Astrocyte (in vitro differentiated cells and primary cell): ENCODE data around the gene DGKI. TPM values are rescaled to one million over a fixed set of nuclear protein-coding genes. Genes with fewer than 3 reads are reported as not detected.
A peak's percentile ranks its signal among the peaks of the same experiment; 100 is the strongest.
"Not testable (repeated sequence)": the region's sequence is repeated elsewhere in the genome, so short reads cannot be mapped to it uniquely, and the experiment has no call there.

Experiments used
- DNase-seq: peaks from one replicate; pipeline ENCODE4 v3.0.0-alpha.2; 2010; ENCODE audit warnings: low read depth
- FAIRE-seq: peaks from 2 replicates; lab custom pipeline; 2011; peaks lifted over from hg19 to GRCh38; lab: Jason Lieb, UNC
- H2AFZ ChIP-seq: 2 replicates; pipeline ENCODE4 v1.6.0; 2012; ENCODE audit warnings: low read depth, low read length, inconsistent platforms
- H3K27ac ChIP-seq: 2 replicates; pipeline ENCODE4 v1.5.1; 2011; ENCODE audit warnings: low read depth, low read length, inconsistent platforms
- H3K27me3 ChIP-seq: 2 replicates; pipeline ENCODE4 v1.6.0; 2011; ENCODE audit warnings: low read length, inconsistent platforms; ENCODE audit not compliant: insufficient read depth
- H3K36me3 ChIP-seq: 2 replicates; pipeline ENCODE4 v1.5.1; 2011; ENCODE audit warnings: low read length, inconsistent platforms; ENCODE audit not compliant: insufficient read depth
- H3K4me1 ChIP-seq: 2 replicates; pipeline ENCODE4 v1.5.1; 2011; ENCODE audit warnings: low read length, inconsistent platforms; ENCODE audit not compliant: insufficient read depth
- H3K4me2 ChIP-seq: 2 replicates; pipeline ENCODE4 v1.6.0; 2012; ENCODE audit warnings: low read length, inconsistent platforms
- H3K4me3 ChIP-seq: 2 replicates; pipeline ENCODE4 v1.5.1; 2011; ENCODE audit warnings: low read depth, mild to moderate bottlenecking, low read length, inconsistent platforms; ENCODE audit not compliant: insufficient read depth
- H3K79me2 ChIP-seq: 2 replicates; pipeline ENCODE4 v1.6.0; 2012; ENCODE audit warnings: mild to moderate bottlenecking, low read length, inconsistent platforms; ENCODE audit not compliant: insufficient read depth
- H3K9ac ChIP-seq: 2 replicates; pipeline ENCODE4 v1.6.0; 2012; ENCODE audit warnings: mild to moderate bottlenecking, low read length, inconsistent platforms
- H3K9me3 ChIP-seq: 2 replicates; pipeline ENCODE4 v1.5.1; 2012; ENCODE audit warnings: low read depth, mild to moderate bottlenecking, low read length, inconsistent platforms; ENCODE audit not compliant: insufficient read depth
- H4K20me1 ChIP-seq: 2 replicates; pipeline ENCODE4 v1.6.0; 2012; ENCODE audit warnings: low read length, inconsistent platforms; ENCODE audit not compliant: insufficient read depth
- H3K27ac Mint-ChIP-seq: one replicate; pipeline ENCODE4 v1.8.0; 2021; ENCODE audit warnings: mild to moderate bottlenecking, mixed read lengths; ENCODE audit not compliant: unreplicated experiment
- H3K27me3 Mint-ChIP-seq: one replicate; pipeline ENCODE4 v1.8.0; 2021; ENCODE audit warnings: low read depth, mixed read lengths; ENCODE audit not compliant: unreplicated experiment
- H3K36me3 Mint-ChIP-seq: one replicate; pipeline ENCODE4 v1.8.0; 2021; ENCODE audit warnings: low read depth, mixed read lengths; ENCODE audit not compliant: unreplicated experiment
- H3K4me1 Mint-ChIP-seq: one replicate; pipeline ENCODE4 v1.8.0; 2021; ENCODE audit warnings: low read depth, mixed read lengths; ENCODE audit not compliant: unreplicated experiment
- H3K4me3 Mint-ChIP-seq: one replicate; pipeline ENCODE4 v1.8.0; 2021; ENCODE audit warnings: mild to moderate bottlenecking, moderate library complexity, mixed read lengths; ENCODE audit not compliant: unreplicated experiment
- H3K9me3 Mint-ChIP-seq: one replicate; pipeline ENCODE4 v1.8.0; 2021; ENCODE audit warnings: mild to moderate bottlenecking, mixed read lengths; ENCODE audit not compliant: unreplicated experiment
- EZH2 ChIP-seq: IDR thresholded peaks from 2 replicates; pipeline ENCODE4 v1.6.1; 2012; ENCODE audit warnings: mild to moderate bottlenecking, low read length, inconsistent platforms; ENCODE audit not compliant: insufficient read depth
- total RNA-seq: library from RNA; stranded (reverse); gene quantifications from 2 replicates; pipeline ENCODE4 v1.2.1, GENCODE V29; 2021
- TF ChIP-seq, protein P1 (sequence below): IDR thresholded peaks from 2 replicates; pipeline ENCODE4 v1.5.1; 2011; ENCODE audit warnings: low read depth, mild to moderate bottlenecking, inconsistent platforms, low read length, moderate library complexity; ENCODE audit not compliant: insufficient read depth

Gene DGKI
- total RNA-seq, 1 donor from 2014 or later, result 6.3 TPM

DNA sequence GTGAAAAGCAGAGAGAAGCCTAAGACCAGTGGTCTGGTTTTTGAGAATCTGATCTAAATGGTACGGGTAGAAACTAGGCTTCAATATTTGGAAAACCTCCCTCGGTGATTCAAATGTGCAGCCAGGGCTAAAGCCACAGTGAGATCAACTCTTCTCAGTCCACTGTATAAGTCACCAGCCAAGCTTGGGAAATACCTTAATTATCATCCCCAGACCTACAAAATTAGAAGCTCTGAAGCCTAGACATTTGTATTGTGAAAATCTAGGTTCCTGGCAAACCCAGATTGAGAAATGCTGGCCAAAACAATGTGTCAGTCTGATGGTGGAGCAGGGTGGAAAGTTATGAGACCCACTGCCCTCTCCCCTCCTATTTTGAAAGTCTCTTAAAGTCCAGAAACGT is 131.7 kb downstream of the DGKI start:
- no peak for DNase-seq
- FAIRE-seq, result no peak
- peaks cover 18% of the 10 kb centered on the region for H3K4me1 Mint-ChIP-seq
- H3K27ac Mint-ChIP-seq, result no peak overlapping the region
- no peak overlapping the region for H3K27ac ChIP-seq
- peak overlapping the region; percentile 10 for H3K4me2 ChIP-seq
- no peaks in the 10 kb centered on the region for H3K36me3 ChIP-seq
- no peak overlapping the region for H3K4me3 Mint-ChIP-seq
- H3K27me3 ChIP-seq, result no peaks in the 10 kb centered on the region
- H3K36me3 Mint-ChIP-seq, result peaks cover 5% of the 10 kb centered on the region
- H3K27me3 Mint-ChIP-seq, result no peaks in the 10 kb centered on the region
- H3K9me3 Mint-ChIP-seq, result no peaks in the 10 kb centered on the region
- H3K9ac ChIP-seq, result no peak overlapping the region
- H2AFZ ChIP-seq, result no peak overlapping the region
- no peak overlapping the region for H3K4me3 ChIP-seq
- no peak for TF ChIP-seq EZH2
- TF ChIP-seq, protein P1, sequence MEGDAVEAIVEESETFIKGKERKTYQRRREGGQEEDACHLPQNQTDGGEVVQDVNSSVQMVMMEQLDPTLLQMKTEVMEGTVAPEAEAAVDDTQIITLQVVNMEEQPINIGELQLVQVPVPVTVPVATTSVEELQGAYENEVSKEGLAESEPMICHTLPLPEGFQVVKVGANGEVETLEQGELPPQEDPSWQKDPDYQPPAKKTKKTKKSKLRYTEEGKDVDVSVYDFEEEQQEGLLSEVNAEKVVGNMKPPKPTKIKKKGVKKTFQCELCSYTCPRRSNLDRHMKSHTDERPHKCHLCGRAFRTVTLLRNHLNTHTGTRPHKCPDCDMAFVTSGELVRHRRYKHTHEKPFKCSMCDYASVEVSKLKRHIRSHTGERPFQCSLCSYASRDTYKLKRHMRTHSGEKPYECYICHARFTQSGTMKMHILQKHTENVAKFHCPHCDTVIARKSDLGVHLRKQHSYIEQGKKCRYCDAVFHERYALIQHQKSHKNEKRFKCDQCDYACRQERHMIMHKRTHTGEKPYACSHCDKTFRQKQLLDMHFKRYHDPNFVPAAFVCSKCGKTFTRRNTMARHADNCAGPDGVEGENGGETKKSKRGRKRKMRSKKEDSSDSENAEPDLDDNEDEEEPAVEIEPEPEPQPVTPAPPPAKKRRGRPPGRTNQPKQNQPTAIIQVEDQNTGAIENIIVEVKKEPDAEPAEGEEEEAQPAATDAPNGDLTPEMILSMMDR, result no peak
- H4K20me1 ChIP-seq, result no peaks in the 10 kb centered on the region
- H3K79me2 ChIP-seq, result no peaks in the 10 kb centered on the region
- no peaks in the 10 kb centered on the region for H3K9me3 ChIP-seq
- peaks cover 21% of the 10 kb centered on the region for H3K4me1 ChIP-seq

DNA sequence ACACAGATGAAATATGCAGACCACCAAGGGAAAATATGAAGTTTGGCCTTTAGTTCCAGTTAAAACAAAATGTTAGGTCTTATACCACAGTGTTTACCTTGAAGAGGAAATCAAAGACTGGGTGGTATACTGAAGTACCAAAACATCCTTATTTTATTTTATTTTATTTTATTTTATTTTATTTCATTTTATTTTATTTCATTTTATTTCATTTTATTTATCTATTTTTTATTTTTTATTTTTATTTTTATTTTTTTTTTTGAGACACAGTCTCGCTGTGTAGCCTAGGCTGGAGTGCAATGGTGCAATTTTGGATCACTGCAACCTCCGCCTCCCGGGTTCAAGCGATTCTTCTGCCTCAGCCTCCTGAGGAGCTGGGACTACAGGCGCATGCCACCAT is 140.4 kb downstream of the DGKI start:
- H2AFZ ChIP-seq, result not testable (repeated sequence)

DNA sequence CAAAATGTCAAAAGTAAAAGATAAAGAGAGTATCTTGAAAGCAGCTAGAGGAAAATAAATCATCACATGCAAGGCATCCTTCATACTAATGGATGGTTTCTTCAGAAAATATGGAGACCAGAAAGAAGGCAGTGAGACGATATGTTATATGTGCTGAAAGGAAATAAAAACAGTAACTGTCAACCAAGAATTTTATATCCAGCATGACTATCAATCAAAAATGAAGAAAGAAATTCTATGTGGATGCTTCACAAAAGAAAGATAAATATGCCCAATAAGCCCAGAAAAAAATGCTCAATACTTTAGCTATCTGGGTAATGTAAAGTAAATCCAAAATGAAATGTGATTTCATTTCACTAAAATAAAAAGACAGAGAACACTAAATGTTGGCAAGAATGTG is 142.1 kb downstream of the DGKI start:
- Histone ChIP-seq H3K9ac (no peak overlapping the region), H3K27me3 (no peaks in the 10 kb centered on the region), H3K36me3 (no peaks in the 10 kb centered on the region), H4K20me1 (no peaks in the 10 kb centered on the region), H3K79me2 (no peaks in the 10 kb centered on the region), H3K4me2 (no peak overlapping the region), H3K4me3 (no peak overlapping the region), H2AFZ (no peak overlapping the region), H3K9me3 (peaks cover 2% of the 10 kb centered on the region), H3K27ac (no peak overlapping the region), H3K4me1 (no peaks in the 10 kb centered on the region)
- Mint-ChIP-seq H3K27ac (no peak overlapping the region), H3K27me3 (no peaks in the 10 kb centered on the region), H3K36me3 (peaks cover 6% of the 10 kb centered on the region), H3K4me1 (no peaks in the 10 kb centered on the region), H3K9me3 (peaks cover 23% of the 10 kb centered on the region), H3K4me3 (no peak overlapping the region)
- DNase-seq (no peak), FAIRE-seq (no peak)
- no peak for TF ChIP-seq EZH2
- TF ChIP-seq, protein P1, result no peak

More for the DNA sequence above, 140.4 kb downstream of the DGKI start:
- H3K27me3 ChIP-seq, H3K27ac Mint-ChIP-seq, H3K36me3 Mint-ChIP-seq, H3K4me3 Mint-ChIP-seq, H3K79me2 ChIP-seq, H3K4me2 ChIP-seq, DNase-seq, H3K27me3 Mint-ChIP-seq, H4K20me1 ChIP-seq, H3K4me1 Mint-ChIP-seq, H3K4me3 ChIP-seq, H3K4me1 ChIP-seq, H3K27ac ChIP-seq, FAIRE-seq, H3K9ac ChIP-seq, H3K9me3 ChIP-seq, H3K36me3 ChIP-seq: not testable (repeated sequence)
- peaks cover 23% of the 10 kb centered on the region for H3K9me3 Mint-ChIP-seq
